ENCODE results near the gene CFAP43. TPM values are rescaled to one million over a fixed set of nuclear protein-coding genes. Genes with fewer than 3 reads are reported as not detected.

Gene CFAP43
- total and polyA plus RNA-seq, 9 of the 15 experiments (the other 6 are each of a cell fraction or from before 2014, with no cell fraction given): 0.07 to 0.86 (median 0.11) TPM; not detected in 1

DNA sequence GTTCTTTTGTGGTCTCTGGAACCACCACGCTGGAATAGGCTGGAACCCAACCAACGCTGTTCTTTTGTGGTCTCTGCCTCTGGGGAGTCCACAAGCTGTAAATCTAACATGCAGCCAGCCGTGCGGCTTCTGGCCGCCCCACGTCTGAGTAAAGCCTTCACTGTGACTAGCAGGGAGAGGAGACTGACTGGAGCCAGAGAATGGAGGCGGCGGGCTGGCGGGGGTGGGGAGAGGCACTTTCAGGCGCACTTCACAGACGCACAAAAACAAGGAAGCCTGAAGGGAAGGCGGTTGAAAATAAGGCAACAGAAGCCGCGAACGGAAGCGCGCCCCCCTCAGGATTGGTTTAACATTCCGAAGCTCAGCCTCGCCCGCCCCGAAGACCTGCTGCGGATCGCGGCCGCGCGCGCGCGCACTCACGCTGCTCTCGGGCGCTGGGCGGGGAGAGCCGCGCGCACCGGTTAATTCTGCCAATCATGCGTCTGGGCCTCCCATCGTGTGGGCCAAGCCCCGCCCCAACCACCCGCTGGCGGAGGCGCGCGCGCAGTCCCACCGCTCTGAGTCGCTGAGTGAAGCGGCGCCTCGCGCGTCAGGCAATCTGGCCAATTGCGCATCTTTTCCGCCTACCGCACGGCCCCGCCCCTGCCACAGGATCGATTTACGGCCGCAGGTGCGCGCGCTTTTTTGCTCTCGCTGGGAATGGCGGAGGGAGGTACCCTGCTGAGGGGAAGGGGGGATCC, 110.5 kb downstream of the CFAP43 start, which contains the start of gene SFR1 (continued):
- TF ChIP-seq CHD7 (IDR thresholded peaks at IDR 0.05; ENCODE audit: low read depth, low read length) (no peak), CREBBP (IDR thresholded peaks at IDR 0.05; ENCODE audit: low read depth, low read length) (no peak), MCM2 (IDR thresholded peaks at IDR 0.05; ENCODE audit: low read depth) (no peak), SOX6 (IDR thresholded peaks at IDR 0.05) (peak; percentile 50; the same call in 1 of the 2 replicates), MIER1 (IDR thresholded peaks at IDR 0.05; ENCODE audit: low read depth) (no peak; the same call in 1 of the 2 replicates), SAFB (IDR thresholded peaks at IDR 0.05; ENCODE audit: borderline replicate concordance, low read depth, low read length) (no peak), ATF6 (CRISPR knock-in tag; IDR thresholded peaks at IDR 0.05) (no peak), ZNF239 (CRISPR knock-in tag; IDR thresholded peaks at IDR 0.05) (no peak), KAT8 (IDR thresholded peaks at IDR 0.05; ENCODE audit: low read depth) (no peak), ZNF316 (IDR thresholded peaks at IDR 0.05) (no peak), BRF1 (IDR thresholded peaks at IDR 0.05; ENCODE audit: borderline replicate concordance, extremely low read depth, insufficient read length) (no peak)
- TF ChIP-seq, protein P1, sequence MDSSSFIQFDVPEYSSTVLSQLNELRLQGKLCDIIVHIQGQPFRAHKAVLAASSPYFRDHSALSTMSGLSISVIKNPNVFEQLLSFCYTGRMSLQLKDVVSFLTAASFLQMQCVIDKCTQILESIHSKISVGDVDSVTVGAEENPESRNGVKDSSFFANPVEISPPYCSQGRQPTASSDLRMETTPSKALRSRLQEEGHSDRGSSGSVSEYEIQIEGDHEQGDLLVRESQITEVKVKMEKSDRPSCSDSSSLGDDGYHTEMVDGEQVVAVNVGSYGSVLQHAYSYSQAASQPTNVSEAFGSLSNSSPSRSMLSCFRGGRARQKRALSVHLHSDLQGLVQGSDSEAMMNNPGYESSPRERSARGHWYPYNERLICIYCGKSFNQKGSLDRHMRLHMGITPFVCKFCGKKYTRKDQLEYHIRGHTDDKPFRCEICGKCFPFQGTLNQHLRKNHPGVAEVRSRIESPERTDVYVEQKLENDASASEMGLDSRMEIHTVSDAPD (CRISPR knock-in tag; IDR thresholded peaks at IDR 0.05): no peak
